ENCODE measurements around the gene MUSTN1. TPM values are rescaled to one million over a fixed set of nuclear protein-coding genes. Genes with fewer than 3 reads are reported as not detected.

Gene MUSTN1
- polyA plus RNA-seq, 1 donor from 2014 or later = not detected

- Mint-ChIP-seq H3K27me3 (peaks cover 1% of the 10 kb centered on the region), H3K4me1 (peaks cover 0 to 3% (median 0%) of the 10 kb centered on the region in 3 donors), H3K27ac (no peak overlapping the region), H3K36me3 (no peaks in the 10 kb centered on the region), H3K9me3 (no peaks in the 10 kb centered on the region), H3K4me3 (no peak overlapping the region)
These were observed 23.3 kb downstream of the MUSTN1 start for GRCh38 chr3:52811452-52812011.

- Mint-ChIP-seq H3K27ac (no peak overlapping the region), H3K27me3 (peaks cover 1% of the 10 kb centered on the region), H3K4me3 (no peak overlapping the region), H3K9me3 (no peaks in the 10 kb centered on the region), H3K4me1 (peaks cover 0 to 3% (median 0%) of the 10 kb centered on the region in 3 donors), H3K36me3 (no peaks in the 10 kb centered on the region)
These were observed 23.9 kb downstream of the MUSTN1 start for GRCh38 chr3:52810923-52811322.

DNA sequence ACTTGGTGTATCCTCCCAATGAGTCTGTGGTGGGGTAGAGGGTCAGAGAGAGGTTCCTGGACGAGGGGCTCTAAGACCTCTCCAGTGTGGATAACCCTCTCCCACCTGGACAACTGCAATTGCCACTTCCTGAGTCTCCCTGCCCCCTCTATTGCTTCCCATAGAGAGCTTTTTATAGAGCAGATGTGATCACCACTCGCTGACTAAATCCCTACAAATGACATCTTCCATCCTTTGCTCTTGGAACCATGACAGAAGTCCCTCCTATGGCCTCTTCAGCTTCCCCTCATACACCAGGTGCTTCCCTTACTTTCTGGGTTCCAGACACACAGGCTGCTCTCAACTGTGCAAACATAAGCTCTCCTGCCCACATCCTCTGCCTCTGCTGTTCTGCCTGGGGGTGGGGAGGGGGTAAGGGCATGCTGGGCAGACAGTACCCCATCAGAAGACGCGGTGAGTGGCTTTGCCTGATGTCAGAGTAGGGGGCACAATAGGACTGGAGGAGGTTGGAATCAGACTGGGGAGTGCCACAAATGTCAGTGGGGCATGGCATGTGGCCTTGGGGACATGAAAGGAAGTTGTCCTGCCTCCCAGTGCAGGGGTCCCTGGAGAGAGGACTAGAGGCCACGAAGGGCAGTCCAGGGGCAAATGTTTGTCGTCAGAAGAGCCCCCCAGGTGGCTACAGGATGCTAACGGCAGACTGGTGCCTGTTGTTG, 25.0 kb downstream of the MUSTN1 start:
- Mint-ChIP-seq H3K9me3 (no peaks in the 10 kb centered on the region), H3K4me3 (no peak overlapping the region), H3K27ac (peak overlapping the region in 1 of 3 donors; percentile 16), H3K27me3 (peaks cover 1% of the 10 kb centered on the region), H3K36me3 (no peaks in the 10 kb centered on the region), H3K4me1 (peaks cover 0 to 3% (median 0%) of the 10 kb centered on the region in 3 donors)

- Mint-ChIP-seq H3K36me3 (no peaks in the 10 kb centered on the region), H3K27ac (no peak overlapping the region), H3K27me3 (peaks cover 1% of the 10 kb centered on the region), H3K4me1 (peaks cover 0 to 3% (median 0%) of the 10 kb centered on the region in 3 donors), H3K4me3 (no peak overlapping the region), H3K9me3 (no peaks in the 10 kb centered on the region)
These were observed 25.7 kb downstream of the MUSTN1 start for GRCh38 chr3:52809149-52809548.

DNA sequence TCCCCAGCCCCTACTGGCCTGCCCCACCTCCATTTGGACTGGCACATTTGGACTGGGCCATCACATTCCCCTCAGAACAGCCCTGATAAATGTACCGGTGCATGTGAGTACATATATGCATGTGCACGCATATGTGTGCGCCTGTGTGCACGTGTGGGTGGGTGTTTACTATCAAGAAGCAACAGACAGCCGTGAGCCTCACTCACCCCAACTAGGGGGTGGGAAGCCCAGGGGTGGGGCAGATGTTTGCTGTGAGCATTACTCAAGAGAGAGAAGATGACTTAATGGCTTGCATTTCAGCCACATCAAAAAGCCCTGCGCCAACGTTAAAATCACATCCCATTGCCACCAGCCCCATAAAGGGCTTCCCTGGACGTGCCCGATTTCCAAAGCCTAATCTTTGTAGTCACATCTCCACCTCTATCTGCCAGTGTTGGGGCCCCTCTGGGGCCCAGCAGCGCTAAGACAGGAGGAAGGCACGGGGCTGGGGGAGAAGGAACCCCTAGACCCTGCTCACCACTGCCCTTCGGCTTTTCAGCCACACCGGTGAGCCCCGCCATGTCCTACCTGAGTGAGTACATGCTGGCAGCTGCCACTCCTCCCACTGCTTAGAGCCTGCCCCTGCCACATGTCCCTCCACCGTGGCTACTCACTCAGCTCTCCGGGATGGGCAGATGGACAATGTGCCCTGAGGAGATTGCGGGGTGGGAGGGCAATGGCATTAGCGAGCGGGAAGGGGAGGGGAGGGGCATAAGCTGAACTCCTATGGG, 29.4 kb downstream of the MUSTN1 start:
- H3K36me3 Mint-ChIP-seq = no peaks in the 10 kb centered on the region
- no peak overlapping the region for H3K27ac Mint-ChIP-seq
- H3K4me3 Mint-ChIP-seq = no peak overlapping the region
- no peaks in the 10 kb centered on the region for H3K9me3 Mint-ChIP-seq
- peaks cover 0 to 3% (median 0%) of the 10 kb centered on the region in 3 donors for H3K4me1 Mint-ChIP-seq
- H3K27me3 Mint-ChIP-seq = peaks cover 2% of the 10 kb centered on the region

- H3K4me3 Mint-ChIP-seq = no peak overlapping the region
- H3K36me3 Mint-ChIP-seq = no peaks in the 10 kb centered on the region
- H3K27me3 Mint-ChIP-seq = peaks cover 1% of the 10 kb centered on the region
- H3K27ac Mint-ChIP-seq = no peak overlapping the region
- no peaks in the 10 kb centered on the region for H3K4me1 Mint-ChIP-seq
- H3K9me3 Mint-ChIP-seq = no peaks in the 10 kb centered on the region
These were observed 33.0 kb downstream of the MUSTN1 start for GRCh38 chr3:52801839-52802238.

- Mint-ChIP-seq H3K9me3 (no peaks in the 10 kb centered on the region), H3K27me3 (peaks cover 1% of the 10 kb centered on the region), H3K36me3 (no peaks in the 10 kb centered on the region), H3K27ac (no peak overlapping the region), H3K4me1 (no peaks in the 10 kb centered on the region), H3K4me3 (no peak overlapping the region)
These were observed 34.7 kb downstream of the MUSTN1 start for GRCh38 chr3:52800079-52800478.

GRCh38 chr3:52798978-52799476, 35.8 kb downstream of the MUSTN1 start:
- Mint-ChIP-seq H3K9me3 (no peaks in the 10 kb centered on the region), H3K4me3 (no peak overlapping the region), H3K4me1 (no peaks in the 10 kb centered on the region), H3K27me3 (peaks cover 1% of the 10 kb centered on the region), H3K36me3 (no peaks in the 10 kb centered on the region), H3K27ac (no peak overlapping the region)

DNA sequence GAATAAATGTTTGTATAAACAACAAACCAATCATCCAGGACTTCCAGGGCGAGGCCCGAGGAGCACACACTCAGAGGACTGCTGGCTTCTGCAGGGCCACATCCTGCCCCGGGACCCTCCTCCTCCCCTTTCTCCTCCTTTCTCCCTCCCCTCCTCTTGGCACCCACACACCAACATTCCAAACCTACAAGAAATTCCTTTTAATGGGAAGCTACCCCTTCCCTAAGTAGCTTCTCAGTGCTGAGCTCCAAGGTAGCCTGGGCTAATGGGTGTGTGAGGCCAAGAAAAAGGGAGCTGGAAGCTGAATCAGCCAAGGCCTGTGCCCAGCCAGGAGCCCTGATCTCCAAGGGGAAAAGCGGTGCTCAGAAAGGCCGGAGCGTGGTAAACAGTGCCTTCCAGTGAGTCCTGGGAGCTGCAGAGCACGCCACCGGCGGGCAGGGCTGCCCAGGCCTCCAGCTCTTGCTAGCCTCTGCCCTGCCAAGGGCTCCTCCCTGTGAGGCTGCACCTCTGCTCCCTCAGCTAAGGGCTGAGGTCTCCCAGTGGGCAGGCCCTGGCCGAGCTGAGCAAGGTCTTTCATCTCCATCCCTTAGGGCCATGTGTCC, 36.3 kb downstream of the MUSTN1 start:
- H3K4me3 Mint-ChIP-seq = no peak overlapping the region
- H3K36me3 Mint-ChIP-seq = no peaks in the 10 kb centered on the region
- no peaks in the 10 kb centered on the region for H3K9me3 Mint-ChIP-seq
- H3K27me3 Mint-ChIP-seq = peaks cover 1% of the 10 kb centered on the region
- H3K27ac Mint-ChIP-seq = no peak overlapping the region
- H3K4me1 Mint-ChIP-seq = no peaks in the 10 kb centered on the region

DNA sequence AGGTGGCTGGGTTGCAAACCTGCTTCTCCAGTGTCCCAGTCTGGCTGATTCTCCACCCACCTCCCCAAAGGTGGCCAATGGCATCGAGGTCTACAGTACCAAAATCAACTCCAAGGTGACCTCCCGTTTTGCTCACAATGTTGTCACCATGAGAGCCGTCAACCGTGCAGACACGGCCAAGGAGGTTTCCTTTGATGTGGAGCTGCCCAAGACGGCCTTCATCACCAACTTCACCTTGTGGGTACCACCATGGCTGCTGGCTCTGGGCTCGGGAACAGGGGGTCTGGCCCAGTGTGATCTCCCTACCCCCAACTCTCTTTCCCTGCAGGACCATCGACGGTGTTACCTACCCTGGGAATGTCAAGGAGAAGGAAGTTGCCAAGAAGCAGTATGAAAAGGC, 38.4 kb downstream of the MUSTN1 start:
- Mint-ChIP-seq H3K27me3 (no peaks in the 10 kb centered on the region), H3K9me3 (no peaks in the 10 kb centered on the region), H3K27ac (peak overlapping the region in 1 of 3 donors; percentile 87), H3K4me1 (no peaks in the 10 kb centered on the region), H3K36me3 (no peaks in the 10 kb centered on the region), H3K4me3 (no peak overlapping the region)

DNA sequence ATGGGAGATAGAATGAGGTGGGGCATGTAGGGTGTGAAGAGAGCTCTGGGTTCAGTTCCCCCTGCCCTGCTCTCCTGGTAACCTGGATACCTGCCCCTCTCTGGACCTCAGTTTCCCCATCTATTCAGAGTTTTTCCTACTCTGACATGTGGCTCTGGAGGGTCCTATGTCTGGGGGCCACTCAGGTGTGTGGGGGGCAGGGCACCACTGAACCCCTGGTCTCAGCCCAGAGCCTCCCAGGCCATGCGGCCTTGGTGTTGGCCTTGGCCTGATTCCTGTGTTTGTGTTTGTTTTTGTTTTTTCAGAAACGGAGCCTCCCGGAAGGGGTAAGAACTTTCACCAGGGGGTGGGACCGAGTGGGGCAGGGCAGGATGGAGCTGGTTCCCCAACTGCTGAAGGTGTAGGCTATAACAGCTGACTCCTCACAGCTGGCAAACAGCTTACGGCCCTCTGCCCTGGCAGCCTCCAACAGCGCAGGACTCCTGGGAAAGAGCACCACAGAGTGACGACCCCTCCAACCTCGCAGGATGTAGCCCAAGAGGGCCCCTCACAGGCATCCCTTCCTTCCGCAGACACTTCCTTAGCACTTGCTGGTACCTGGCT, 39.4 kb downstream of the MUSTN1 start:
- H3K4me1 Mint-ChIP-seq = no peaks in the 10 kb centered on the region
- H3K27ac Mint-ChIP-seq = no peak overlapping the region
- H3K4me3 Mint-ChIP-seq = no peak overlapping the region

DNA sequence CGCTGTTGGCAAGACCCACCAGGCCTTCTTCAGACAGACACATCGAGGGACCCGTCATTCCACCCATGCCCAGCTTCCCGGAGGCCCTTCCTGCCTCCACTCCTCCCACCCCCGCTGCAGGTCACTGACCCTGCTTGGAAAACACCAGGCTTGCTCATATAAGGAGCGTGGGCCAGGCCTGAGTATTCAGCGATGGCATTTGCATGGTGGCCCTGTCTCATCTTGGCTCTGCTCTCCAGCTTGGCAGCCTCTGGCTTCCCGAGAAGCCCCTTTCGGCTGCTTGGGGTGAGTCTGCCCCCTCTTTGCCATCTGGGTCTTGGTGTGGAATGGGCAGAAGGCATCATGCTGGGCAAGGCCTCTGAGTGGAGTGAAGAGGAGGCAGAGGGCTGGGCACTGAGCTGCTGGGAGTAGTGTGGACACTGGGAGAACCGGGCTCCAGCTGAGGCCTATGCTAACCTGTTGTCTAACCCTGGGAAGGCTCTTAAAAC, 40.2 kb downstream of the MUSTN1 start, which contains the start of gene ITIH3:
ITIH3 (plus strand) TSS at position 185 of the 488 bp plus-strand sequence; CDS start at position 193, 8 bp downstream.
- Mint-ChIP-seq H3K4me3 (no peak within 1 kb of the TSS), H3K27ac (no peak within 1 kb of the TSS), H3K36me3 (peaks cover 2% of the 10 kb centered on the region), H3K9me3 (no peaks in the 10 kb centered on the region), H3K4me1 (no peaks in the 10 kb centered on the region), H3K27me3 (no peaks in the 10 kb centered on the region)

More for the DNA sequence above, 39.4 kb downstream of the MUSTN1 start:
- Mint-ChIP-seq H3K27me3 (no peaks in the 10 kb centered on the region), H3K9me3 (no peaks in the 10 kb centered on the region), H3K36me3 (no peaks in the 10 kb centered on the region)

DNA sequence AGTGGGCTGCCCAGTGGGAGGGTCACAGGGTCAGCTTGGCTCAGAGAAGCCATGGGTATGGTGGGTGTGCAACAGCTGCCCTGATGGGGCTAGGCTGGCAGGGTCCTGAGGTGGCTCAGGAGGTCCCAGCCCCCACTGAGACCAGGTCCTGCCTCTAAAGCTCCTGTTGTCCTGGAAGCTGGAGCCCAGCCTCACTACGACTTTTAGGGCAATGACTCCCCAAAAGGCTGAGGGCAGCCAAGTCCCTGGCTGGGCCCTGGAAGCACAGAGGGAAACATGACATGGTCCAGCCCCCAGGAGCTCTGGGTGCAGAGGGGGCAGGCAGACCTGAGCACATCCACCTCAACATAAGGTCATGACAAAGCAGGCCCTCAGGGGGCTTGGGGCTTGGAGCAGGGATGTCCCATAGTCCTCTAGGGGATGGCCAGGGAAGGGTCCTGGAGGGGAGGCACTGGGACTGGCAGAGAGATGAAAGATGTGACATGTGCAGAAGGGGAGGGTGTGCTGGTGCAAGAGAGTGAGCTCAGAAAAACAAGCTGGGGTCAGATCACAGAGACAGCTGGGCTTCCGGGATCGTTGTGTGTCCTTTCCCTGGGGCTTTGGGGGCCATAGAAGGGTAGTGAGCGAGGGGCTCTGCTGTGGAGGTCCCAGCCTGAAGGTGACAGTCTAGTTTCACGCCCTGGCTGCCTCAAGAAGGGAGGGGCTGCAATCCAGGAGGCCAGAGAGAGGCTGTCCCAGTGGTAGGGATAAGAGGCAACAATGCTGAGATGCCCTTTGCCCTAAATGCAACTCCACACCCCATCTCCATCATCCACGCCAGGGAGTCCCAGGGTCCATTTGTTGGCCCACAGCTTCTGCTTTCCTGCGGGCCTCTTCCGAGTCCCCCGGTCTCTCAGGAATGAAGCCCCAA, 40.9 kb downstream of the MUSTN1 start:
- Mint-ChIP-seq H3K9me3 (no peaks in the 10 kb centered on the region), H3K27me3 (no peaks in the 10 kb centered on the region), H3K27ac (no peak overlapping the region), H3K4me3 (no peak overlapping the region), H3K36me3 (peaks cover 2% of the 10 kb centered on the region), H3K4me1 (no peaks in the 10 kb centered on the region)

Data from IgD-negative memory B cell (primary cell).